ENCODE data around the gene MPDU1. TPM values are rescaled to one million over a fixed set of nuclear protein-coding genes. Genes with fewer than 3 reads are reported as not detected.

Gene MPDU1
- total and polyA plus RNA-seq, 4 experiments from 2014 or later: 23.8 to 50.1 (median 33.3) TPM

GRCh38 chr17:7587420-7588151 is 3.9 kb downstream of the MPDU1 start:
- H3K9me3 ChIP-seq (ENCODE audit: control insufficient read depth in 1 of 2, low read length in 2 of 2): no peaks in the 10 kb centered on the region

GRCh38 chr17:7588553-7589203 is 5.0 kb downstream of the MPDU1 start:
- ChIA-PET CTCF (ENCODE audit: partially characterized antibody) (interaction anchor here (0.6 to 3.1 kb wide), 25 partner anchors 8 to 649 kb away, joined by 3 to 28 read pairs (median 5); partner anchors contain the start of genes ACAP1, FXR2, SENP3 and SLC16A11), POLR2A (ENCODE audit: partially characterized antibody) (interaction anchor here (1.0 to 9.5 kb wide), 10 partner anchors 16 to 233 kb away, joined by 3 to 220 read pairs (median 4); partner anchors contain the start of genes POLR2A, SAT2, TMEM102 and TP53)
- no peak overlapping the region for H3K4me3 Mint-ChIP-seq
- no peaks in the 10 kb centered on the region for H3K9me3 ChIP-seq (ENCODE audit: control insufficient read depth in 1 of 2, low read length in 2 of 2)
- H3K27me3 ChIP-seq (ENCODE audit: insufficient read depth, low read length): no peaks in the 10 kb centered on the region
- H3K27ac ChIP-seq (ENCODE audit: low read depth, low read length): no peak overlapping the region
- intact Hi-C loops (cut with micrococcal nuclease): loop anchor here (1.0 kb wide), 2 partner anchors 27 to 74 kb away; partner anchors contain the start of gene SENP3
- DNase-seq: no peak
- H3K9me3 Mint-ChIP-seq: peaks cover 0 to 1% (median 0%) of the 10 kb centered on the region in 8 donors
- peaks cover 19 to 54% of the 10 kb centered on the region in 2 donors for H3K36me3 Mint-ChIP-seq
- no peak overlapping the region for H3K27ac Mint-ChIP-seq
- H3K4me1 Mint-ChIP-seq: peaks cover 5 to 29% (median 16%) of the 10 kb centered on the region in 4 donors
- H3K4me3 ChIP-seq (ENCODE audit: low read length in 2 of 2): no peak overlapping the region
- H3K27me3 Mint-ChIP-seq: no peaks in the 10 kb centered on the region
- peaks cover 39% of the 10 kb centered on the region for H3K36me3 ChIP-seq (ENCODE audit: insufficient read depth, low read length)
- peaks cover 26% of the 10 kb centered on the region for H3K4me1 ChIP-seq (ENCODE audit: insufficient read depth, low read length)

More at GRCh38 chr17:7587420-7588151, 3.9 kb downstream of the MPDU1 start:
- CTCF ChIA-PET (ENCODE audit: partially characterized antibody): interaction anchor here (1.0 to 2.3 kb wide), 4 partner anchors 8 to 232 kb away, joined by 4 to 9 read pairs (median 5); partner anchors contain the start of gene TP53
- intact Hi-C loops (cut with micrococcal nuclease): no loop called here
- no peak overlapping the region for H3K27ac ChIP-seq (ENCODE audit: low read depth, low read length)
- peaks cover 11 to 46% of the 10 kb centered on the region in 2 donors for H3K36me3 Mint-ChIP-seq
- peaks cover 5 to 35% (median 21%) of the 10 kb centered on the region in 4 donors for H3K4me1 Mint-ChIP-seq
- peaks cover 0 to 1% (median 0%) of the 10 kb centered on the region in 8 donors for H3K9me3 Mint-ChIP-seq
- DNase-seq: no peak
- no peaks in the 10 kb centered on the region for H3K27me3 ChIP-seq (ENCODE audit: insufficient read depth, low read length)
- H3K4me3 ChIP-seq (ENCODE audit: low read length in 2 of 2): no peak overlapping the region
- H3K4me3 Mint-ChIP-seq: peak overlapping the region in 1 of 8 donors; percentile 35
- H3K27me3 Mint-ChIP-seq: no peaks in the 10 kb centered on the region
- H3K36me3 ChIP-seq (ENCODE audit: insufficient read depth, low read length): peaks cover 28% of the 10 kb centered on the region
- POLR2A ChIA-PET (ENCODE audit: partially characterized antibody): interaction anchor here (1.0 to 9.5 kb wide), 4 partner anchors 15 to 253 kb away, joined by 3 to 220 read pairs (median 14); partner anchors contain the start of genes TP53, WRAP53 and ZBTB4
- peak overlapping the region in 4 of 7 donors; percentile 30 to 61 (median 34) for H3K27ac Mint-ChIP-seq
- peaks cover 35% of the 10 kb centered on the region for H3K4me1 ChIP-seq (ENCODE audit: insufficient read depth, low read length)

DNA sequence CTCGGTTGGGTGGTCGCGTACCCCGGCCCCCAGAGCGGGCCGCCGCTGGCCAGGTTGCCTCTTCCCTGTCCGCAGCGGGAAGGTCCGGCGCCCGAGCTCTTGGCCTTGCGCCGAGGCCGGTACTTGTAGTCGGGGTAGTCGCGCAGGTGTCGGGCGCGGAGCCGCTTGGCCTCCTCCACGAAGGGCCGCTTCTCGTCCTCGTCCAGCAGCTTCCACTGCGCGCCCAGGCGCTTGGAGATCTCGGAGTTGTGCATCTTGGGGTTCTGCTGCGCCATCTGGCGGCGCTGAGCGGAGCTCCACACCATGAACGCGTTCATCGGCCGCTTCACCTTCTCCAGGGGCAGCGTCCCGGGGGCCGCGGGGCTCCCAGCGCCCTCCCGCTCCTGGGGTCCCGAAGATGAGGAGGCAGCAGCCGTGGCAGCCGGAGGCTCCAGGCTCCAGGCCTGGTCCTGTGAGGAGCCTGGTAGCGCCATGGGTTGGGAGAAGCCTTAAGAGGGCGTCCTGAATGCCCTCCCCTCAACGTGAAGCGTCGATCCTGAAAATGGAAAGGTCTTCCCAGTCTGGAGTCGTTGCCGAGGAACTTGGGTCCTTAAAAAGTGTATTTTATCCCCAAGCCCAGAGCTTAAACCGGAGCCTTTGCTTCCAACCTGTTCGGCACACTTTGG is 5.7 kb downstream of the MPDU1 start:
- intact Hi-C loops (cut with micrococcal nuclease): loop anchor here (1.0 kb wide), 2 partner anchors 28 to 75 kb away; partner anchors contain the start of gene SENP3
- H3K36me3 ChIP-seq (ENCODE audit: insufficient read depth, low read length): peaks cover 46% of the 10 kb centered on the region
- H3K4me3 Mint-ChIP-seq: no peak overlapping the region

GRCh38 chr17:7589891-7590691 is 6.4 kb downstream of the MPDU1 start, which contains the start of gene SOX15:
TSS of gene SOX15 (minus strand) at chr17:7590094. CDS start at chr17:7589676, 418 bp downstream.
- no peak for DNase-seq
- ChIA-PET POLR2A (ENCODE audit: partially characterized antibody) (interaction anchor here (0.6 to 9.5 kb wide), 13 partner anchors 17 to 239 kb away, joined by 3 to 220 read pairs (median 4); partner anchors contain the start of genes FXR2, POLR2A, SAT2 and TMEM102), CTCF (ENCODE audit: partially characterized antibody) (interaction anchor here (0.8 to 3.1 kb wide), 21 partner anchors 12 to 545 kb away, joined by 3 to 28 read pairs (median 6); partner anchors contain the start of genes ACAP1, FXR2, SENP3 and SLC16A11)
- no peaks in the 10 kb centered on the region for H3K27me3 ChIP-seq (ENCODE audit: insufficient read depth, low read length)
- no peak within 1 kb of the TSS for H3K27ac ChIP-seq (ENCODE audit: low read depth, low read length)
- H3K9me3 ChIP-seq (ENCODE audit: control insufficient read depth in 1 of 2, low read length in 2 of 2): no peaks in the 10 kb centered on the region
- no peaks in the 10 kb centered on the region for H3K27me3 Mint-ChIP-seq
- intact Hi-C loops (cut with micrococcal nuclease): loop anchor here (1.0 kb wide), 2 partner anchors 29 to 76 kb away; partner anchors contain the start of gene SENP3
- no peak within 1 kb of the TSS for H3K4me3 Mint-ChIP-seq
- H3K9me3 Mint-ChIP-seq: peaks cover 0 to 1% (median 0%) of the 10 kb centered on the region in 8 donors
- H3K4me1 ChIP-seq (ENCODE audit: insufficient read depth, low read length): peaks cover 16% of the 10 kb centered on the region
- peaks cover 29 to 54% of the 10 kb centered on the region in 2 donors for H3K36me3 Mint-ChIP-seq
- H3K36me3 ChIP-seq (ENCODE audit: insufficient read depth, low read length): peaks cover 50% of the 10 kb centered on the region
- peak within 1 kb of the TSS in 1 of 7 donors; percentile 75 for H3K27ac Mint-ChIP-seq
- no peak within 1 kb of the TSS for H3K4me3 ChIP-seq (ENCODE audit: low read length in 2 of 2)
- H3K4me1 Mint-ChIP-seq: peaks cover 1 to 14% (median 5%) of the 10 kb centered on the region in 4 donors

More for the DNA sequence above, 5.7 kb downstream of the MPDU1 start:
- H3K9me3 ChIP-seq (ENCODE audit: control insufficient read depth in 1 of 2, low read length in 2 of 2): no peaks in the 10 kb centered on the region
- peaks cover 5 to 22% (median 11%) of the 10 kb centered on the region in 4 donors for H3K4me1 Mint-ChIP-seq
- peaks cover 0 to 1% (median 0%) of the 10 kb centered on the region in 8 donors for H3K9me3 Mint-ChIP-seq
- ChIA-PET POLR2A (ENCODE audit: partially characterized antibody) (interaction anchor here (0.6 to 9.5 kb wide), 12 partner anchors 16 to 238 kb away, joined by 3 to 220 read pairs (median 4); partner anchors contain the start of genes POLR2A, SAT2, TMEM102 and TP53), CTCF (ENCODE audit: partially characterized antibody) (interaction anchor here (0.6 to 3.1 kb wide), 25 partner anchors 9 to 648 kb away, joined by 3 to 28 read pairs (median 5); partner anchors contain the start of genes ACAP1, FXR2, SENP3 and SLC16A11)
- no peak overlapping the region for H3K27ac ChIP-seq (ENCODE audit: low read depth, low read length)
- H3K4me1 ChIP-seq (ENCODE audit: insufficient read depth, low read length): peaks cover 24% of the 10 kb centered on the region
- H3K27me3 Mint-ChIP-seq: no peaks in the 10 kb centered on the region
- H3K36me3 Mint-ChIP-seq: peaks cover 25 to 54% of the 10 kb centered on the region in 2 donors
- H3K4me3 ChIP-seq (ENCODE audit: low read length in 2 of 2): no peak overlapping the region
- DNase-seq: peak; percentile 57 to 65 (median 60)
- no peaks in the 10 kb centered on the region for H3K27me3 ChIP-seq (ENCODE audit: insufficient read depth, low read length)
- no peak overlapping the region for H3K27ac Mint-ChIP-seq

DNA sequence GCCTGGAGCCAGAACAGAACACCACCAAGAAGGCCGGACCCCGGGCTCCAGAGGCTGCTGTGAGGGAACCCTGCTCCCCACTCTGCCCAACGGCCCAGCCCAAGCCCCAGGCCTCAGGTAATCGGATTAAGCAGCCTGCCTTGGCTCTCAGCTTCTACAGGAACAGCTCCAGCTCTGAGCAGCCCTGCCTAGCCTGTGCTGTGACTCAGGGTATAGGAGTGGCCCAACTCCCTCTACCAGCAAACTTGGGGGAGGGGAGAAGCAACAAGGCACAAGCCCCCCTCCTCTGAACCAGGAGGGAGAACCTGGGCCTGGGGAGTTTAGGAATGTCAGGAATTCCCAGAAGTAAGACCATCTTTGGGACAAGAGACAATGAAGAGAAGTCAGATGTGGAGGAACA is 7.1 kb downstream of the MPDU1 start:
- Mint-ChIP-seq H3K4me3 (no peak overlapping the region), H3K36me3 (peaks cover 34 to 60% of the 10 kb centered on the region in 2 donors), H3K27me3 (no peaks in the 10 kb centered on the region), H3K4me1 (peaks cover 0 to 11% (median 3%) of the 10 kb centered on the region in 4 donors), H3K27ac (peak overlapping the region in 1 of 7 donors; percentile 75), H3K9me3 (peaks cover 0 to 2% (median 0%) of the 10 kb centered on the region in 8 donors)
- Histone ChIP-seq H3K27ac (ENCODE audit: low read depth, low read length) (no peak overlapping the region), H3K9me3 (ENCODE audit: control insufficient read depth in 1 of 2, low read length in 2 of 2) (no peaks in the 10 kb centered on the region), H3K4me1 (ENCODE audit: insufficient read depth, low read length) (peaks cover 10% of the 10 kb centered on the region), H3K36me3 (ENCODE audit: insufficient read depth, low read length) (peaks cover 57% of the 10 kb centered on the region), H3K27me3 (ENCODE audit: insufficient read depth, low read length) (no peaks in the 10 kb centered on the region), H3K4me3 (ENCODE audit: low read length in 2 of 2) (no peak overlapping the region)
- POLR2A ChIA-PET (ENCODE audit: partially characterized antibody): interaction anchor here (1.0 to 9.5 kb wide), 3 partner anchors 18 to 235 kb away, joined by 4 to 220 read pairs (median 7); partner anchors contain the start of gene FXR2
- CTCF ChIA-PET (ENCODE audit: partially characterized antibody): interaction anchor here (0.8 to 3.1 kb wide), 5 partner anchors 16 to 154 kb away, joined by 3 to 28 read pairs (median 12); partner anchors contain the start of genes TP53 and WRAP53
- intact Hi-C loops (cut with micrococcal nuclease): no loop called here
- DNase-seq: no peak

Data from CD4-positive, alpha-beta memory T cell (primary cell).